BLaER1 (cell line): ENCODE measurements around the gene SNORC.

Experiments used
- H3K27ac ChIP-seq: shearing (Covaris generic); formaldehyde crosslinking; 2 replicates; pipeline ENCODE4 v1.8.1; 2022
- H3K27me3 ChIP-seq: shearing (Covaris generic); formaldehyde crosslinking; 2 replicates; pipeline ENCODE4 v1.8.1; 2022
- H3K36me3 ChIP-seq: shearing (Covaris generic); formaldehyde crosslinking; 2 replicates; pipeline ENCODE4 v1.8.1; 2022
- H3K4me1 ChIP-seq: shearing (Covaris generic); formaldehyde crosslinking; 2 replicates; pipeline ENCODE4 v1.8.1; 2022
- H3K4me2 ChIP-seq: shearing (Covaris generic); formaldehyde crosslinking; 2 replicates; pipeline ENCODE4 v1.8.1; 2022
- H3K4me3 ChIP-seq: shearing (Covaris generic); formaldehyde crosslinking; 2 replicates; pipeline ENCODE4 v1.8.1; 2022
- H3K9ac ChIP-seq: shearing (Covaris generic); formaldehyde crosslinking; 2 replicates; pipeline ENCODE4 v1.8.1; 2022
- H3K9me3 ChIP-seq: shearing (Covaris generic); formaldehyde crosslinking; 2 replicates; pipeline ENCODE4 v1.8.1; 2022
- H4K20me1 ChIP-seq: shearing (Covaris generic); formaldehyde crosslinking; 2 replicates; pipeline ENCODE4 v1.8.1; 2022
- Cebpa-rat ChIP-seq: shearing (Covaris generic); IDR thresholded peaks from 2 replicates; pipeline ENCODE4 v1.8.1; 2022

SNORC gene

DNA sequence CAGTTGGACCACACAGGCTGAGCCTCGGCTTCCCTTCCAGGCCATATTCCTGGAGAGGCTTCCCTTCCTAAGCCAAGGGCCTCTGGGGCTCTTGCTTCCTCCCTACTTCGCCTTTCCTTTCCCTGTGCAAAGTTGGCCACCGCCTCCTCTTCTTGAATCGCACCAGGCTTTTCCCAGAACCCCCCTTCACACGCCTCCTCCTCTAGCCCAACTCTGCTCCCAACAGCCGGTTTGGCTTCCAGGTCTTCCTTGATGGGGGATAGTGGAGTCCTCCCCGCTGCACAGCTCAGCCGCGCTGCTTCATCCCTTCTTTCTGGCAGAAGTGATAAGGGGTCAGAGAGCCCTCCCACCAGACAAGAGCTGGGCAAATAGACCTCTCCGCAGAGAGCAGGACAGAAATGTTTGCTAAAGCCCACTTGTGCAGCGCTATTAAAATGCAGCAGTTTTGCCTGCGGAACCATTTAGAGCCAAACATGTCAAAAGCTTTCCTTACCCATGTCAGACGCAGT, 56.4 kb downstream of the SNORC start:
- Histone ChIP-seq H3K4me1 (no peaks in the 10 kb centered on the region), H3K36me3 (no peaks in the 10 kb centered on the region), H3K9me3 (peaks cover 20% of the 10 kb centered on the region), H3K4me3 (no peak overlapping the region), H4K20me1 (no peaks in the 10 kb centered on the region), H3K9ac (no peak overlapping the region), H3K27me3 (no peaks in the 10 kb centered on the region), H3K27ac (no peak overlapping the region), H3K4me2 (no peak overlapping the region)
- TF ChIP-seq Cebpa-rat: no peak

DNA sequence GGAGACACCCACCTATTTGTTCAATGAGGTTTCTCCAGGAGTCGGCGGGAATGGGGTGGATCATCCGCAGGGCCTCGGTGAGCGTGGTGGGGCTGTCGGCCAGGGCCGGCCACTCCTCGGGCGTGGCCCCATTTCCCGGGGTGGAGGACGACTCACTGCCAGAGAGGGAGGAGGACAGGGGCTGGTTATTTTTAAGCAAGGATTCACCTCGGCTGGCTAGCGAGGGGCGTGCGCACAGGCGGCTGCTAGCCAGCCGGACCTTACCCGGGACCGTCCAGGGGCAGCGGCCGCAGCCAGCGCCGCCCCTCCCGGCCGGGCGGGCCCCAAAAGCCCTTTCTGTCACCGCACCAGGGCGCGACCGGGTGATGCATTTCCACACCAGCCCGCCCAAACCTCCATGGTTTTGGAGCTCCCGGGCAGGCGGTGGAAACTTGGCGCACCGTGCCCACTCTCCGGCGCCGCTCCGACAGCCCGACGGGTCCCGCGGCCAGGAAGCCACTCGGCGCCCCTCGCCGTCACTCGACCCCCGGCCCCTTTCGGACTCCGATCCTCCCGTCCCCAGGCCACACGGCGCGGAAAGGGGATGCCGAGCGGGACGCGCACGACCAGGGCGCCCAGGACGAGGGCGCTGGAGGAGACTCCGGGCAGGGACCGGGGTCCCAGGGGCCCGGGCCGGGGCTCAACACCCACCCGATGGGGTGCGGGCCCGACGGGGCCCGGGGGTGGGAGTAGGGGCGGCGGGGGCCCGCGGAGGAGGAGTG, 57.1 kb downstream of the SNORC start:
- no peaks in the 10 kb centered on the region for H3K27me3 ChIP-seq
- TF ChIP-seq Cebpa-rat: no peak
- peaks cover 20% of the 10 kb centered on the region for H3K9me3 ChIP-seq
- H3K4me2 ChIP-seq: no peak overlapping the region
- no peaks in the 10 kb centered on the region for H4K20me1 ChIP-seq
- no peak overlapping the region for H3K4me3 ChIP-seq
- H3K27ac ChIP-seq: no peak overlapping the region
- H3K9ac ChIP-seq: no peak overlapping the region
- no peaks in the 10 kb centered on the region for H3K4me1 ChIP-seq
- H3K36me3 ChIP-seq: no peaks in the 10 kb centered on the region

DNA sequence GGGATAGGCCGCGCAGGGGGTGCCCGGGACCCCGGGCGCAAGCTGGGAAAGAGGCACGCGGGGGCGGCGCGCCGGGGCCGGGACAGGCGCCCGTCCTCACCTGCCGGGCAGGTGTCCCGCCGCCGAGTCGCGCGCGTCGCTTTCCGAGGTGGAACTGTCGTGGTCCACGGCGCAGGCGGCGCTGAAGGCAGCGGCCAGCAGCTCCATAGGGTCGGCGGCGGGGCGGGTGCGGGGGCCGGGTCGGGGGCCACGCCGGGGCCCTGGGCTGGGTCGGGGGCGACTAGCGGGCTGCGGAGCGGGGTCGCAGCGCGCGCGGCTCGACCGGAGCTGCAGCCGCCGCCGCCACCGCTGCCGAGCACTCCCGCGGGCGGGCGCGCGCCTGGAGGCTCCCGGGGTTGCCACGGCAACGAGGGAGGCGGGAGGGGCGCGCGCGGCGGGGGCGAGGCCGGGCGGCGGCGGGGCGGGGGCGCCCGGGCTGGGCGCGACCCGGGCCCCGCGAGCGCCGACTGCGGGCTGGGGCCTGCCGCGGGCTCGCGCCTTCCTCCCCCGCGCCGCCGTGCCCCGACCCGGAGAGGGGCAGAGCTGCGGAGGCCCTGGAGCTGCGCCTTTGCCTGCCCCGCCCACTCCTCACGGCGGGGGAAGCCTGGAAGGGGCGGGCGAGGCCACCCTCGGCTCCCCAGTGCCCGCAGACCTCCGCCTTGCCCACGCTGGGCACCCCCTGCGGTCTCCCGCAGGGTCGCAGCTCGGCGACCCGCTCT, 57.9 kb downstream of the SNORC start:
- no peaks in the 10 kb centered on the region for H3K4me1 ChIP-seq
- H3K9me3 ChIP-seq: peaks cover 20% of the 10 kb centered on the region
- no peak overlapping the region for H3K27ac ChIP-seq
- no peaks in the 10 kb centered on the region for H3K36me3 ChIP-seq
- H3K4me2 ChIP-seq: no peak overlapping the region
- TF ChIP-seq Cebpa-rat: no peak
- H3K4me3 ChIP-seq: no peak overlapping the region
- H4K20me1 ChIP-seq: no peaks in the 10 kb centered on the region
- H3K9ac ChIP-seq: no peak overlapping the region
- no peaks in the 10 kb centered on the region for H3K27me3 ChIP-seq
